Central memory CD4-positive, alpha-beta T cell (primary cell): ENCODE data around the gene SLC19A2.
A peak's percentile ranks its signal among the peaks of the same experiment; 100 is the strongest.
"Not testable (repeated sequence)": the region's sequence is repeated elsewhere in the genome, so short reads cannot be mapped to it uniquely, and the experiment has no call there.

Experiments used
- DNase-seq: peaks from one replicate; pipeline ENCODE4 v3.0.0; 2022
- total RNA-seq, 3 experiments: gene quantifications; one replicate each; lab custom pipeline; 2026; lab: John Stamatoyannopoulos, UW

SLC19A2 gene
- total RNA-seq: 10.8 to 34.9 (median 11.5) reads per million in 3 experiments

DNA sequence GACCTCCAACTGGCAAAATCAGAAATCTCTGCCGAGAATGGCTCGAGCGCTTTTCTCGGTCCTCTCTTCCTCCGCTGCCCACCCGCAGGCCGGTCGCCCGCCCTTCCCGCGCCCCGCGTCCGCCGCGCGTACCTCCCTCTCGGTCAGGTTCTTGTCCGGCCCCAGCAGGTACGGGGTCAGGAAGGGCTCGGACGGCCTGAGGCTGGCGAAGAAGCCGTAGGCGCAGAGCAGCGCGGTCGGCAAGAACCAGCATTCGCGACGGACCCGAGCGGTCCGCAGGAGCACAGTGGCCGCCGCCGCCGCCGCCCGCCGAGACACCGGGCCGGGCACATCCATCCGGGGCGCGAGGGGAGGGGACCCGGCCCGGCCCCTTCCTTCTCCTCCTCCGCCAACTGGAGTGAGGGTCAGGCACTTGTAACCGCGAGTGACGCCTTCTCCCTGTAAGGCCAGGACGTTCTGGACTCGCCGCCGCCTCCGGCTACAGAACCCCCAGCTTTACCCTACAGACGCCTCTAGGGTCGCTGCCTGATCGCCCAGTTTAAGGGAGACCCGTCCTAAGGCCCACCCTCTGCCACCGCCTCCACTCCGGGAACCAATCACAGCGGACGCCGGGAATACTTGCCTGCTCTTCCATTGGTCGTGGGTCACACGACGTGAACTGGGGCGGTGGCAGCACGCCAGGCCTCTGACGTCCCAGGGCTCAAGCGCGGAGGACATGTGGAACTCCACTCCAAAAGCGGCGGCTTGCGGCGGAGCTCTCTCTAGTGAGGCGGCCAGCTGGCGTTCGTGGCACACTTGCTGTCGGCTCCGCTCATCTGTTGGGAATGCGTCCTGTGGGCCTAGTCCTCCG, at the start of gene SLC19A2:
Gene SLC19A2 (minus strand): TSS at position 514 of the 850 bp plus-strand sequence. CDS start 178 bp downstream, at position 336.
- peak; percentile 91 for DNase-seq

- DNase-seq: no peak
These were observed 48.9 kb upstream of the SLC19A2 start for GRCh38 chr1:169534653-169535052.

DNA sequence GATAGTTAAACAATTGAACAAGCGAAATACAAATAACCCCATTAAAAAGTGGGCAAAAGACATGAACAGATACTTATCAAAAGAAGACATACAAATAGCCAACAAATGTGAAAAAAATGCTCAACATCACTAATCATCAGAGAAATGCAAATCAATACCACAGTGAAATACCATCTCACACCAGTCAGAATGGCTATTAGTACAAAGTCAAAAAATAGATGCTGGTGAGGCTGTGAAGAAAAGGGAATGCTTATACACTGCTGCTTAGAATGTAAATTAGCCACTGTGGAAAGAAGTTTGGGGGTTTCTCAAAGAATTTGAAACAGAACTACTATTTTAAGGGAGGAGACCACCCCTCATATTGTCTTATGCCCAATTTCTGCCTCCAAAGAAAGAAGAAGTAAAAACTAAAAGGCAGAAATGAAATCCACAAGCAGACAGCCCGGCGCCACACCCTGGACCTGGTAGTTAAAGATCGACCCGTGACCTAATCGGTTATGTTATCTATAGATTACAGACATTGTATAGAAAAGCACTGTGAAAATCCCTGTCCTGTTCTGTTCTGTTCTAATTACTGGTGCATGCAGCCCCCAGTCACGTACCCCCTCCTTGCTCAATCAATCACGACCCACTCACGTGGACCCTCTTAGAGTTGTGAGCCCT, 47.9 kb upstream of the SLC19A2 start:
- not testable (repeated sequence) for DNase-seq

GRCh38 chr1:169530448-169530847, 44.7 kb upstream of the SLC19A2 start:
- no peak for DNase-seq

DNA sequence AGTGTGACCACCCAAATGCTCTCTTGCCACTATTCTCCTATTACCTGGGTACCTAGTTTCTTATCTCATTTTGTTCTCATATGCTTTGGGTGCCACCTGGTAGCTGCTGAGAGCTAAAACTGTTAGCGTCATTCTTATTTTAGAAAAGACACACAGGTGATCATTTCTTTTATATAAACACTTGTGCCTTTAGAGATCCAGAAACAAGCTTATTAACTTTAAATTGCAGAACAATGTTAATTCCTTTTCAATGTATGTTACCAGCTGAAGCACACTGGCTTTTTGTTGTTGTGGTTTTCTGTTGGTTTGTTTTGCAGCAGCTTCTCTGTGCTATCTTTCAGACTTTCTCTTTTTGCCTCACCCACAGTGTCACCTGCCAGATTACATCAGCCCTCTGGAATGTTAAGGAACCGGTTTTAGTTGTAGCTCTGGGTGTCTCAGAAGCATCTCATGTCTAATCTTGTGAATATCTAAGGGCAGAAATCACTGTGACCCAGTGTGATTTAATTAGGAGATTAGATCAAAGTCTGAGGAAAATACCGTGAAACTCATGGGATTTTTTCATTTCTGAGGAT, 43.4 kb upstream of the SLC19A2 start:
- DNase-seq: no peak

GRCh38 chr1:169528215-169529067, 42.7 kb upstream of the SLC19A2 start:
- DNase-seq: no peak

GRCh38 chr1:169527451-169528214, 41.9 kb upstream of the SLC19A2 start:
- no peak for DNase-seq

- no peak for DNase-seq
These were observed 41.3 kb upstream of the SLC19A2 start for GRCh38 chr1:169527001-169527400.

- no peak for DNase-seq
These were observed 40.5 kb upstream of the SLC19A2 start for GRCh38 chr1:169526120-169526832.

DNA sequence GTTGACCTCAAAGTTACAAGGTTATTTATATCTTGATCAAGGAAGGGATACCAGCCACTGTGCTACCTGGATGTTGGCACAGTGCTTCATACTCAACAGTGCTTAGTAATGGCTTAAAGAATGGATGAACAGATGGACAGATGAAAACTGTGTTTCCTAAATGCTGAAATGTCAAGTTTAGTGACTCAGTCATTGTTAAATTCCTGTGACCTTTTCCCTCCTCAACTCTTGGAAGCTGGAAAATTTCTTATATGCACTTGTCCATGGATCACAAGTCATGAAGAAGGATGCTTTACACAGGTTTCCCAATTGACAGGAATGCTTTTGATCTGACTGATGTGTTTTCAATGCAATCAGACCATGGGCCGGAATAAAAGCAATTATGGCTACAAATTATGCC, 39.6 kb upstream of the SLC19A2 start:
- no peak for DNase-seq

DNA sequence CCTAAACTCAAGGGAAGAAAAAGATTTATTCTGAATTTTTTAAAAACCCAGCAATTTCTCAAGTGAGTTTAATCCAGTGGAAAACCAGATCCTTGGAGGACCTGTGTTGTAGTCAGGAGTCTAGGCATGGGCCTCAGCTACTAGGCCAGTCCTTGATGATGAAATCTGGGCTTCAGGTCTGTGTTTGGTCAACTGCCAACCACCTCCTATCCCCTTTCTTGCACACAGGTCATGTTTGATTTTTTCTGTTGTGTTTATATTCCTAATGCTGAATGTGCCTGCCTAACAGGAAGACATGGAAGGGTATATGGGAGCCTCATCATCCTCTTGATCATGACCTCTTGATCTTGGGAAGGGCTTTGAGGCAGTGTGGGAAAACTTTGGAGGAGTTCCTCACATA, 38.2 kb upstream of the SLC19A2 start:
- DNase-seq: no peak

GRCh38 chr1:169521226-169521625, 35.5 kb upstream of the SLC19A2 start:
- no peak for DNase-seq

DNA sequence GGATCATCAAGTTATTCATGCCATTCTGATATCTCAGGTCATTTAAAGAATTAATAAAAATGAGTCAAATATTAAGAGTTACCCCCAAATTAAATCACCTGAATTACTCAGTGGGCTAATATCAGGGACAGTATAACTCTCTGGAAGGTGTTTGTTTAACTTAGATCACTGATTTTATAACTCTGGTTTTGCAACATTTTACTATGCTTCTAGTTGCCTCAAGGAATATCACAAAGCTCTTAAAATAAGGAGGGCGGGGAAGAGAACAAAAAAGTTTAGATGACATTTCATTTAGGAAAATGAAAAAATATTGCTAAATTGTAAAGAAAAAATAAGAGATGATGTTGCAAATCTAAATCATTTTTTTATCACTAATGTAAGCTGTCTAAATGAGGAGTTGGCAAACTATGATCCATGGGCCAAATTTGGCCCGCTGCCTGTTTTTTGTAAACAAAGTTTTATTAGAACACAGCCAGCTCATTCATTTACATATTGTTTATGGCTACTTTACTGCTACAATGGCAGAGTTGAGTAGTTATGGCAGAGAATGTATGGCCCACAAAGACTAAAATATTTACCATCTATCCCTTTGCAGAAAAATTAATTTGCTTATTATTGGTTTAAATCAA, 31.9 kb upstream of the SLC19A2 start:
- DNase-seq: no peak

- DNase-seq: no peak
These were observed 29.9 kb upstream of the SLC19A2 start for GRCh38 chr1:169515641-169516040.

DNA sequence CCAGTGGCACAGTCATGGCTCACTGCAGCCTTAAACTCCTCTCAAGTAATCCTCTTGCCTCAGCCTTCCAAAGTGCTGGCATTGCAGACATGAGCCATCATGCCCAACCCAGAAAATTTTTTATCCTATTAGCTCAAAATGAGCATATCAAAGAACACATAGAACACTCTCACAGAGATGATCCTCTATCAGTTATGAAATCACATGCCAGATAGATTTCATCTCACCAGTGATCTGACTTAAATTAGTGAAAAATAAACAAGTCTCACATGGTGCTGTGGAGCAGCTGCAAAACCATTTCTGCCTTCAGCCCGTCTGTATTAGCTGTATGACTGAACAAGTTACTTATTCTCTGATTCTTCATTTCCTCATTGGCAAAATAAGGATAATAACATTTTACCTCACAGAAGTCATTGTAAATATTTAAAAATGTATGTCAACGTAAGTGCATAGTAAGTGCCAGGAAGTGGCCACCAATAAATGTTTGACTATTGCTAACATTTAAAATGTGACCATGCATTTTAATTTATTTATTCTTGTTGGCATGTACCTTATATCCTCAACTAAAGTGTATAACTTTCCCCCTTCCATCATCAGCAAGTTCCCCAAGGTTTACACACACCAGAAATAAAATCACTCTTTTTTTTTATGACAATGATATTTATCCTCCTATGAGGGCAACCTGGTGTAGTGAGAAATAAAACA, 29.0 kb upstream of the SLC19A2 start:
- DNase-seq: no peak

DNA sequence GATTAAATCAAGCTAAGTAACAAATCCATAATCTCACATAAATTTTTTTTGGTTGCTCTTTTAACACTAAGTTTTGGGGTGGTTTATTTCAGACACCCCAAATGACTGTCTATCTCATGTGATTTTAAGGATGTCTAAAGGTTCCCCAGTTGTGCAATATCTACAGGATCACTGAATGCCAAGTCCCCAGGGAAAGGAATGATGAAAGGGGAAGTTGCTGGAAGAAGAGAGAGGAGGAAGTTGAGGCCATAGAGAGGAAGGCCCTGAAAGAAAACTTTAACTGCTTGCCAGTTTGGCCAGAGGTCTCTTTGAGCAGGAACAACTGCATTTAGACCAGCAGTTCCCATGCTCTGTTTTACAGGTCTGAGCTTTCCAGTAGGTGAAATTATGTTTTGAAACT, 27.5 kb upstream of the SLC19A2 start:
- no peak for DNase-seq

- no peak for DNase-seq
These were observed 25.7 kb upstream of the SLC19A2 start for GRCh38 chr1:169511316-169512005.

DNA sequence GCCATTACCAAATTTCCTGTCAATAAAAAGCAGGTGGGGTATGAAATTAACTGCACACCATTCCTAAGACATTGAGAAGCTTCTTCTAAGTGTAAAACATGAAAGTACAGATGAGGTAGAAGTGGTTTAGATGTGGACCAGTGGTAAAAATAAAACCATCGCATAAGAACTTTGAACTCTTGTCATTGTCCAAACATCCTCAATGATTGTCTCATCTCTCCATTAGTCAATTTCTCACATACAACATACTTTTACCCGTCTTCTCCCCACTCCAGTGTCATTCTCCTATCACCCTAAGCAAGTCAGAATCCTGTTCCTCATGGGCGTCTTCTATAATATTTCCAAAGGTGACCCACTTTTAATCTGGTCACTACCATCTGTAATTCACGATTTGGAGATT, 24.3 kb upstream of the SLC19A2 start:
- no peak for DNase-seq

DNA sequence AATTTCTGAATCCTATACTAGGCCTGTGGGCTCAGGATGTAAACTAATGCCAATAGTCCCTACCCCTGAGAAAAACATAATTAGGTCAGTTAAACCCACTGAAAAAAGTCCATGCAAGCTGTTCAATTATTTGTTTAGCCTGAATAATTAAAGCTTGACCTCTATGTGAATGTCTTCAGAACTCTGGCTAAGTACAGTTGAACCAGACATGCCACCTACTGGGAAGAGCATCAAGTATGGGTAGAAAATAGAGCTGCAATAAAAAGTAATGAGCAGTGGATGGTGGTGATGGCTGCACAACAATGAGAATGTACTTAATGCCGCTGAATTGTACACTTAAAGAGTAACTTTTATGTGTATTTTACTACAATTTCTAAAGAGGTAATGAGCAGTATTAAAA, 23.6 kb upstream of the SLC19A2 start:
- no peak for DNase-seq
